Colonic mucosa (tissue), 4 donors: ENCODE results near the gene VIPR2. TPM values are rescaled to one million over a fixed set of nuclear protein-coding genes. Genes with fewer than 3 reads are reported as not detected.

ENCODE experiments used
- DNase-seq: peaks from one replicate; pipeline ENCODE4 v3.0.0-alpha.2; 2020
- H3K27ac ChIP-seq: fragments of 200-600 bp; one replicate; pipeline ENCODE4 v1.8.0; 2021
- H3K27me3 ChIP-seq: fragments of 200-600 bp; one replicate; pipeline ENCODE4 v1.8.0; 2021
- H3K36me3 ChIP-seq: fragments of 200-600 bp; one replicate; pipeline ENCODE4 v1.8.0; 2021
- H3K4me1 ChIP-seq: fragments of 200-600 bp; one replicate; pipeline ENCODE4 v1.8.0; 2021; ENCODE audit warnings: mild to moderate bottlenecking
- H3K4me3 ChIP-seq: fragments of 200-600 bp; one replicate; pipeline ENCODE4 v1.8.0; 2021
- H3K9ac ChIP-seq, 2 donors: one replicate each; pipeline ENCODE4 v1.7.0; 2013; ENCODE audit warnings: control low read depth in 2 of 2, low read depth in 2 of 2, low read length in 2 of 2
- H3K9me3 ChIP-seq: fragments of 200-600 bp; one replicate; pipeline ENCODE4 v1.8.0; 2021
- CTCF ChIP-seq: fragments of 200-600 bp; IDR thresholded peaks from one replicate; pipeline ENCODE4 v1.8.0; 2022; ENCODE audit warnings: antibody characterized with exemption, mild to moderate bottlenecking
- intact Hi-C: fragments of 100-400 bp; cut with DNase I; formaldehyde crosslinking; loops from one replicate; pipeline ENCODE4 v1.14.1; 2022
- total RNA-seq, 2 donors: library from RNA; stranded (reverse); fragmentation: NEBNext Ultra II Directional in 1 of 2; extraction: Animal tissue kit (Norgen Biotek cat#: 25700) in 1 of 2; gene quantifications; one replicate each; pipeline ENCODE4 v1.2.1, GENCODE V29; 2021
- donor health status: healthy.
- donor health status: DM: no; HTN: no; CAD: no.
- donor health status: DM: no; HTN: no; CAD: no.

The VIPR2 gene
- total RNA-seq, 2 donors from 2014 or later, result 0.37 to 1.3 TPM

DNA sequence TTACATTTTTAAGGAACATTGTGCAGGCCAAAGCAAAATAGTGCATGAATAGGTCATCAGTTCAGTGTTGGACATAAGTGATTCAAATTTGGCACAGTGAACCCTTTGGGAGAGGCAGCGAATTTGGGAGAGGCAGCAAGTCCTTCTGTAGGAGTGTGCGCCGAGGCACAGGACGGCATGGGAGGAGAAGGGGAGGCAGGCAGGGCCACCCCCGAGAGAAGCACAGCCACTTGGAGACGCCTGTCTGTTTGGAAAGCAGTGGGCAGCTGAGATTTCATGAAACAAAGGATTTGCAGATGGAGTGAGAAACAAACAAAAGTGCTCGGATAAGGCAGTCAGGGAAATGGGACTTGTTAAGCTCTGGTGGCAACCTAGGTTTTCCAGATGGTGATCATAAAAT lies 30.6 kb downstream of the VIPR2 start:
- no peaks in the 10 kb centered on the region for H3K9me3 ChIP-seq
- intact Hi-C loops, result no loop called here
- H3K27me3 ChIP-seq, result no peaks in the 10 kb centered on the region
- no peak overlapping the region for H3K9ac ChIP-seq
- TF ChIP-seq CTCF, result no peak
- no peaks in the 10 kb centered on the region for H3K36me3 ChIP-seq
- no peaks in the 10 kb centered on the region for H3K4me1 ChIP-seq
- no peak overlapping the region for H3K4me3 ChIP-seq
- H3K27ac ChIP-seq, result no peak overlapping the region
- DNase-seq, result no peak

DNA sequence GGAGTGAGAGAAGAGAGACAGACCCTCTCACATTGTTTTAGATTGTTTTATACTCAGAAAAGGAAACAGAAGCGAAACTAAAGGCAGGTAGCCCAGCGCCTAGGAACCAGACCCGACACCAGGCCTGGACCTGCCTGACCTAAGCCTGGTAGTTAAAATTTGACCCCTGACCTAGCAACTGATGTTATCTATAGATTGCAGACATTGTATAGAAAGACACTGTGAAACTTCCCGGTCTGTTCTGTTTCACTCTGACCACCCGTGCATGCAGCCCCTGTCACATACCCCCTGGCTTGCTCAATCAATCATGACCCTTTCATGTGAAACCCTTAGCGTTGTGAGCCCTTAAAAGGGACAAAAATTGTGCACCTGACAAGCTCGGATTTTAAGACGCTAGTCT lies 31.6 kb downstream of the VIPR2 start:
- Histone ChIP-seq H3K27ac (no peak overlapping the region), H3K4me3 (no peak overlapping the region), H3K36me3 (no peaks in the 10 kb centered on the region), H3K9ac (no peak overlapping the region), H3K4me1 (no peaks in the 10 kb centered on the region), H3K9me3 (no peaks in the 10 kb centered on the region), H3K27me3 (no peaks in the 10 kb centered on the region)
- no peak for DNase-seq
- no peak for TF ChIP-seq CTCF
- intact Hi-C loops, result no loop called here

- DNase-seq, result no peak
- H3K4me1 ChIP-seq, result no peaks in the 10 kb centered on the region
- TF ChIP-seq CTCF, result no peak
- no peak overlapping the region for H3K9ac ChIP-seq
- intact Hi-C loops, result no loop called here
- H3K4me3 ChIP-seq, result no peak overlapping the region
- no peaks in the 10 kb centered on the region for H3K36me3 ChIP-seq
- no peaks in the 10 kb centered on the region for H3K27me3 ChIP-seq
- H3K9me3 ChIP-seq, result no peaks in the 10 kb centered on the region
- no peak overlapping the region for H3K27ac ChIP-seq
Measured at GRCh38 chr7:159112136-159113011, 32.3 kb downstream of the VIPR2 start.

GRCh38 chr7:159109653-159110035 lies 35.0 kb downstream of the VIPR2 start:
- H3K4me3 ChIP-seq, result no peak overlapping the region
- intact Hi-C loops, result no loop called here
- H3K27me3 ChIP-seq, result no peaks in the 10 kb centered on the region
- no peak for DNase-seq
- H3K27ac ChIP-seq, result no peak overlapping the region
- no peaks in the 10 kb centered on the region for H3K4me1 ChIP-seq
- no peaks in the 10 kb centered on the region for H3K36me3 ChIP-seq
- no peak for TF ChIP-seq CTCF
- no peak overlapping the region for H3K9ac ChIP-seq
- no peaks in the 10 kb centered on the region for H3K9me3 ChIP-seq

DNA sequence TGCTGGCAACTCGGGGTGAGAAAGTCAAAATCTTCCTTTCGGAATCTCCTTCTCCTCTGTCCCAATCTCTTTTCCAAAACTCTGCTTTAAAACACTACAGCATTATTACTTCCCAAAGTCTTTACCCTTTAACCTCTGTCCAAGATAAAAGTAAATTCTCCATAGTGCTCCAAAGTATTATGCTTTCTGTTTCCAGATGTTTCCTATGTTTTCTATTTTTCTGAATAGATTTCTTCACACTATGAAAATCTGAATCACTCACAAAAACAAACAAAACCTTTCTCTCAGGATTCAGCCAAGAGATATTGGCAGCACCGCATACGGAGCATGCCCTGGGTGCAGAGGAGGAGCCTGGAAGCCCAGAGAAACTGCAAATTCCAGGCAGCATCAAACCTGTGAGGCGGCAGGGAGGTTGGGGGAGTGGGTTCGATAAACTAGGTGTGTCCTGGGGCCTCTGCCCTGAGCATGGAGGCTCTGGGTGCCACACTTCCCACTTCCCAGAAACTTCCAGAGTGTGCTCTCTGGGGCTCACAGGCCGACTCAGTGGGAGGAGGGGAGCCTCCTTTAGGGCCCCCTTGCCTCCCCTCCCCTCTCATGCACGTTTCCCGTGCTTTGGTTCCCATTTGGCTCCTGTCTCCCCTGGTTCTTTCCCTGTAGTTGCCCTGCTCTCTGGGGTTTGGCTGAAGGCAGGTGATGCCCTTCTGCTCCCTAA lies 35.6 kb downstream of the VIPR2 start:
- Histone ChIP-seq H3K9ac (no peak overlapping the region), H3K36me3 (no peaks in the 10 kb centered on the region), H3K27ac (no peak overlapping the region), H3K27me3 (no peaks in the 10 kb centered on the region), H3K9me3 (no peaks in the 10 kb centered on the region), H3K4me3 (no peak overlapping the region), H3K4me1 (no peaks in the 10 kb centered on the region)
- intact Hi-C loops, result no loop called here
- no peak for TF ChIP-seq CTCF
- DNase-seq, result no peak
